Measurements from ENCODE around the gene ZNHIT1. TPM values are rescaled to one million over a fixed set of nuclear protein-coding genes. Genes with fewer than 3 reads are reported as not detected.

Gene ZNHIT1
- total RNA-seq, 2 experiments from 2014 or later = 31.7 to 35.3 TPM

- H3K4me3 Mint-ChIP-seq = peak overlapping the region; percentile 52
- peak; percentile 84 for DNase-seq
- no peak overlapping the region for H3K27ac Mint-ChIP-seq
Observed at GRCh38 chr7:101173752-101174244, 44.2 kb upstream of the ZNHIT1 start.

GRCh38 chr7:101174322-101174854 lies 43.6 kb upstream of the ZNHIT1 start:
- Mint-ChIP-seq H3K4me3 (peak overlapping the region; percentile 8), H3K27ac (no peak overlapping the region), H3K9me3 (no peaks in the 10 kb centered on the region), H3K36me3 (ENCODE audit: low read depth) (no peaks in the 10 kb centered on the region), H3K27me3 (ENCODE audit: low read depth) (peaks cover 80% of the 10 kb centered on the region), H3K4me1 (ENCODE audit: low read depth) (peaks cover 48% of the 10 kb centered on the region)
- DNase-seq = peak; percentile 15
- intact Hi-C loops (cut with micrococcal nuclease) = loop anchor here (1.0 to 10.0 kb wide), 2 partner anchors 9 to 110 kb away; partner anchors contain the start of gene VGF
- CTCF ChIA-PET = interaction anchor here (0.6 to 5.7 kb wide), 10 partner anchors 18 to 458 kb away, joined by 3 to 33 read pairs (median 4); partner anchors contain the start of gene SERPINE1

More at GRCh38 chr7:101173752-101174244, 44.2 kb upstream of the ZNHIT1 start:
- no peaks in the 10 kb centered on the region for H3K9me3 Mint-ChIP-seq
- no peaks in the 10 kb centered on the region for H3K36me3 Mint-ChIP-seq (ENCODE audit: low read depth)
- CTCF ChIA-PET = interaction anchor here (0.5 to 5.7 kb wide), 9 partner anchors 14 to 109 kb away, joined by 3 to 33 read pairs (median 4); partner anchors contain the start of gene FIS1
- H3K4me1 Mint-ChIP-seq (ENCODE audit: low read depth) = peaks cover 49% of the 10 kb centered on the region
- H3K27me3 Mint-ChIP-seq (ENCODE audit: low read depth) = peaks cover 80% of the 10 kb centered on the region
- intact Hi-C loops (cut with micrococcal nuclease) = loop anchor here (1.0 to 10.0 kb wide), 2 partner anchors 8 to 111 kb away; partner anchors contain the start of gene VGF

GRCh38 chr7:101175664-101176063 lies 42.3 kb upstream of the ZNHIT1 start:
- no peak for DNase-seq
- peaks cover 73% of the 10 kb centered on the region for H3K27me3 Mint-ChIP-seq (ENCODE audit: low read depth)
- intact Hi-C loops (cut with micrococcal nuclease) = loop anchor here (10.0 kb wide), 1 partner anchor 109 kb away; no protein-coding TSS in a partner anchor
- H3K27ac Mint-ChIP-seq = no peak overlapping the region
- peaks cover 41% of the 10 kb centered on the region for H3K4me1 Mint-ChIP-seq (ENCODE audit: low read depth)
- no peaks in the 10 kb centered on the region for H3K36me3 Mint-ChIP-seq (ENCODE audit: low read depth)
- H3K4me3 Mint-ChIP-seq = no peak overlapping the region
- H3K9me3 Mint-ChIP-seq = no peaks in the 10 kb centered on the region
- CTCF ChIA-PET = interaction anchor here (0.6 to 5.7 kb wide), 5 partner anchors 17 to 536 kb away, joined by 3 to 33 read pairs (median 3); no protein-coding TSS in a partner anchor

GRCh38 chr7:101177644-101178043 lies 40.3 kb upstream of the ZNHIT1 start:
- intact Hi-C loops (cut with micrococcal nuclease) = loop anchor here (10.0 kb wide), 1 partner anchor 107 kb away; no protein-coding TSS in a partner anchor
- peaks cover 28% of the 10 kb centered on the region for H3K4me1 Mint-ChIP-seq (ENCODE audit: low read depth)
- no peaks in the 10 kb centered on the region for H3K9me3 Mint-ChIP-seq
- H3K27me3 Mint-ChIP-seq (ENCODE audit: low read depth) = peaks cover 72% of the 10 kb centered on the region
- CTCF ChIA-PET = interaction anchor here (1.5 to 5.7 kb wide), 2 partner anchors 15 to 34 kb away, joined by 9 to 33 read pairs; no protein-coding TSS in a partner anchor
- H3K4me3 Mint-ChIP-seq = no peak overlapping the region
- DNase-seq = no peak
- no peak overlapping the region for H3K27ac Mint-ChIP-seq
- no peaks in the 10 kb centered on the region for H3K36me3 Mint-ChIP-seq (ENCODE audit: low read depth)

- H3K27ac Mint-ChIP-seq = no peak overlapping the region
- no peaks in the 10 kb centered on the region for H3K9me3 Mint-ChIP-seq
- H3K4me3 Mint-ChIP-seq = no peak overlapping the region
- H3K36me3 Mint-ChIP-seq (ENCODE audit: low read depth) = no peaks in the 10 kb centered on the region
- DNase-seq = no peak
- peaks cover 17% of the 10 kb centered on the region for H3K4me1 Mint-ChIP-seq (ENCODE audit: low read depth)
- peaks cover 62% of the 10 kb centered on the region for H3K27me3 Mint-ChIP-seq (ENCODE audit: low read depth)
- CTCF ChIA-PET = no interaction called here
- intact Hi-C loops (cut with micrococcal nuclease) = loop anchor here (10.0 kb wide), 1 partner anchor 106 kb away; no protein-coding TSS in a partner anchor
Observed at GRCh38 chr7:101179117-101179516, 38.8 kb upstream of the ZNHIT1 start.

GRCh38 chr7:101179713-101180112 lies 38.3 kb upstream of the ZNHIT1 start:
- Mint-ChIP-seq H3K9me3 (no peaks in the 10 kb centered on the region), H3K4me3 (no peak overlapping the region)

GRCh38 chr7:101180130-101180755 lies 37.7 kb upstream of the ZNHIT1 start, which contains the start of gene NAT16:
NAT16 (minus strand) TSS chr7:101180293; CDS start chr7:101174807, 5,486 bp downstream.
- H3K36me3 Mint-ChIP-seq (ENCODE audit: low read depth) = no peaks in the 10 kb centered on the region
- H3K9me3 Mint-ChIP-seq = no peaks in the 10 kb centered on the region
- no peak within 1 kb of the TSS for H3K4me3 Mint-ChIP-seq
- DNase-seq = no peak
- CTCF ChIA-PET = no interaction called here
- intact Hi-C loops (cut with micrococcal nuclease) = no loop called here
- no peak within 1 kb of the TSS for H3K27ac Mint-ChIP-seq
- peaks cover 54% of the 10 kb centered on the region for H3K27me3 Mint-ChIP-seq (ENCODE audit: low read depth)
- peaks cover 12% of the 10 kb centered on the region for H3K4me1 Mint-ChIP-seq (ENCODE audit: low read depth)

More at GRCh38 chr7:101179713-101180112, 38.3 kb upstream of the ZNHIT1 start:
- CTCF ChIA-PET = no interaction called here
- Mint-ChIP-seq H3K27ac (no peak overlapping the region), H3K4me1 (ENCODE audit: low read depth) (peaks cover 12% of the 10 kb centered on the region), H3K36me3 (ENCODE audit: low read depth) (no peaks in the 10 kb centered on the region), H3K27me3 (ENCODE audit: low read depth) (peaks cover 58% of the 10 kb centered on the region)
- DNase-seq = no peak
- intact Hi-C loops (cut with micrococcal nuclease) = loop anchor here (10.0 kb wide), 1 partner anchor 105 kb away; no protein-coding TSS in a partner anchor

- intact Hi-C loops (cut with micrococcal nuclease) = no loop called here
- H3K27ac Mint-ChIP-seq = no peak overlapping the region
- H3K27me3 Mint-ChIP-seq (ENCODE audit: low read depth) = peaks cover 24% of the 10 kb centered on the region
- CTCF ChIA-PET = interaction anchor here (1.3 kb wide), 1 partner anchor 41 kb away, joined by 5 read pairs; no protein-coding TSS in a partner anchor
- peaks cover 4% of the 10 kb centered on the region for H3K4me1 Mint-ChIP-seq (ENCODE audit: low read depth)
- no peaks in the 10 kb centered on the region for H3K36me3 Mint-ChIP-seq (ENCODE audit: low read depth)
- DNase-seq = no peak
- H3K4me3 Mint-ChIP-seq = no peak overlapping the region
- no peaks in the 10 kb centered on the region for H3K9me3 Mint-ChIP-seq
Observed at GRCh38 chr7:101185258-101185839, 32.6 kb upstream of the ZNHIT1 start.

GRCh38 chr7:101186194-101186593 lies 31.8 kb upstream of the ZNHIT1 start:
- DNase-seq = no peak
- no peaks in the 10 kb centered on the region for H3K9me3 Mint-ChIP-seq
- H3K27me3 Mint-ChIP-seq (ENCODE audit: low read depth) = peaks cover 17% of the 10 kb centered on the region
- CTCF ChIA-PET = interaction anchor here (1.1 kb wide), 1 partner anchor 16 kb away, joined by 4 read pairs; no protein-coding TSS in a partner anchor
- intact Hi-C loops (cut with micrococcal nuclease) = no loop called here
- no peak overlapping the region for H3K4me3 Mint-ChIP-seq
- no peak overlapping the region for H3K27ac Mint-ChIP-seq
- H3K36me3 Mint-ChIP-seq (ENCODE audit: low read depth) = no peaks in the 10 kb centered on the region
- H3K4me1 Mint-ChIP-seq (ENCODE audit: low read depth) = peaks cover 2% of the 10 kb centered on the region

GRCh38 chr7:101186844-101187428 lies 31.0 kb upstream of the ZNHIT1 start:
- H3K36me3 Mint-ChIP-seq (ENCODE audit: low read depth) = no peaks in the 10 kb centered on the region
- DNase-seq = no peak
- H3K27ac Mint-ChIP-seq = no peak overlapping the region
- no peak overlapping the region for H3K4me3 Mint-ChIP-seq
- intact Hi-C loops (cut with micrococcal nuclease) = no loop called here
- H3K4me1 Mint-ChIP-seq (ENCODE audit: low read depth) = peaks cover 2% of the 10 kb centered on the region
- H3K27me3 Mint-ChIP-seq (ENCODE audit: low read depth) = peaks cover 15% of the 10 kb centered on the region
- CTCF ChIA-PET = interaction anchor here (0.7 to 1.1 kb wide), 3 partner anchors 16 to 43 kb away, joined by 3 to 4 read pairs (median 4); no protein-coding TSS in a partner anchor
- no peaks in the 10 kb centered on the region for H3K9me3 Mint-ChIP-seq

- intact Hi-C loops (cut with micrococcal nuclease) = no loop called here
- H3K4me1 Mint-ChIP-seq (ENCODE audit: low read depth) = no peaks in the 10 kb centered on the region
- no peak for DNase-seq
- H3K9me3 Mint-ChIP-seq = no peaks in the 10 kb centered on the region
- H3K4me3 Mint-ChIP-seq = no peak overlapping the region
- peaks cover 6% of the 10 kb centered on the region for H3K27me3 Mint-ChIP-seq (ENCODE audit: low read depth)
- H3K27ac Mint-ChIP-seq = no peak overlapping the region
- CTCF ChIA-PET = no interaction called here
- no peaks in the 10 kb centered on the region for H3K36me3 Mint-ChIP-seq (ENCODE audit: low read depth)
Observed at GRCh38 chr7:101189109-101189508, 28.9 kb upstream of the ZNHIT1 start.

Data from activated naive CD4-positive, alpha-beta T cell treated with anti-CD3 and anti-CD28 coated beads for 36 hours (primary cell).